Measurements from ENCODE around the gene TMEM202. TPM values are rescaled to one million over a fixed set of nuclear protein-coding genes. Genes with fewer than 3 reads are reported as not detected.

TMEM202 gene, protein sequence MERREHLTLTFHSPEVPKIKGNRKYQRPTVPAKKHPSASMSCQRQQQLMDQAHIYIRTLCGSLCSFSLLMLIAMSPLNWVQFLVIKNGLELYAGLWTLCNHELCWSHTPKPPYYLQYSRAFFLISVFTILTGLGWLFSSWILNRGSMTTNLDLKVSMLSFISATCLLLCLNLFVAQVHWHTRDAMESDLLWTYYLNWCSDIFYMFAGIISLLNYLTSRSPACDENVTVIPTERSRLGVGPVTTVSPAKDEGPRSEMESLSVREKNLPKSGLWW
- total RNA-seq (not detected), polyA plus RNA-seq (not detected)

DNA sequence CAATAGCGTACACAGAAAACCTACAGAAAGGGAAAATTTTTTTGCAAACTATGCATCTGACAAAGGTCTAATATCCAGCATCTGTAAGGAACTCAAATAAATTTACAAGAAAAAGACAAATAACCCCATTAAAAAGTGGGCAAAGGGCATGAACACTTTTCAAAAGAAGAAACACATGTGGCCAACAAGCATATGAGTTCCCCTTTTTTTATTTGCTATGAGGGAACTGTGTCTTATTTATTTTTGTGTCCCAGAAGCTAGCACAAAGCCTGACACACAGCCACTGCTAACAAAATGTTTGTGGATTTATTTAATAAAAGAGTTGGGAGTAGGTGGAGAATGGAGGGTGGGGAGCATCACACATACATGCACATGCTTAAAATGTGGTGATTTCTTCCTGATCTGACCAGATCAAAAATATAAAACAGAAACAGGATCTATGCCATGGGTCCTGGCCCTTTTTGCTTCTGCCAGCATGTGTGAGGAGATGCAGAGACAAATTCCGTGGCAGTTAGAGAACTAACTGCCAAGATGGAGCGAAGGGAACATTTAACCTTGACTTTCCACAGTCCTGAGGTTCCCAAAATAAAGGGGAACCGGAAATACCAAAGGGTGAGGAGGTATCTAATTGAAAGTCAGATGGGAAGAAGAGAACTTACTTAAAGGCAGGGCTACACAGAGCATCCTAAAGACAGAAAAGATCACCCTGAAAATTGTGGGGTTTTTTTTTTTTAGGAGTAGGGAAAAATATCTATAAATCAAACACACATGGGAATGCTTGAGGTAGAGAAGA is at the start of gene TMEM202:
TSS of gene TMEM202 (plus strand) at position 510 of the 793 bp plus-strand sequence. CDS start at position 532, 22 bp downstream.
- ChIA-PET CTCF (ENCODE audit: partially characterized antibody) (no interaction called here), POLR2A (ENCODE audit: partially characterized antibody) (no interaction called here)
- DNase-seq = no peak
- Histone ChIP-seq H3K36me3 (ENCODE audit: insufficient read depth, low read length) (no peaks in the 10 kb centered on the region), H3K27me3 (ENCODE audit: insufficient read depth, low read length) (peaks cover 1% of the 10 kb centered on the region), H3K4me1 (ENCODE audit: insufficient read depth, low read length) (no peaks in the 10 kb centered on the region), H3K9me3 (ENCODE audit: control insufficient read depth in 1 of 2, low read length in 2 of 2) (no peaks in the 10 kb centered on the region), H3K27ac (ENCODE audit: low read depth, low read length) (no peak within 1 kb of the TSS), H3K4me3 (ENCODE audit: low read length in 2 of 2) (no peak within 1 kb of the TSS)
- H3K9me3 Mint-ChIP-seq = peaks cover 0 to 3% (median 0%) of the 10 kb centered on the region in 8 donors
- no peak within 1 kb of the TSS for H3K4me3 Mint-ChIP-seq
- H3K27me3 Mint-ChIP-seq = peaks cover 3 to 17% of the 10 kb centered on the region in 2 donors
- H3K36me3 Mint-ChIP-seq = no peaks in the 10 kb centered on the region
- peak within 1 kb of the TSS in 2 of 7 donors; percentile 12 to 22 for H3K27ac Mint-ChIP-seq
- intact Hi-C loops (cut with micrococcal nuclease) = no loop called here
- no peaks in the 10 kb centered on the region for H3K4me1 Mint-ChIP-seq

DNA sequence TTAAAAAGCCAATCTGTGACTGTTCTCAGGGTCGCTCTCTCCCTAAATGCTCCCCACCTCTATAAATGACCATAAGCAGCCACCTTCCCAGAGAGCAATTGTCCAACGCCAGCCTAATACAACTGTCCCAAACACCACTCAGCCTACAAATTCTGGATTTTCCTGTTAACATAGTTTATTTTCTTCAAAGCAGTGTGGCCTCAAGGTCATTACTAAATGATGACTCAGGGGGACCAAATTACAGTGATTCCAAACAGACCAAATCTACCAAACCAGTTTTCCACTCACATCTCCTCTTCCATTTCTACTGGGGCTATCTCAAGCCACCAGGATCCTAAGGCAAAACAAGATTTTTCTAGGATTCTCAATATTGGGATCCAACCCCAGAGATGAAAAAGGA is 44.8 kb upstream of the TMEM202 start:
- Mint-ChIP-seq H3K4me3 (no peak overlapping the region), H3K27ac (peak overlapping the region in 1 of 7 donors; percentile 43), H3K36me3 (peaks cover 66 to 88% of the 10 kb centered on the region in 2 donors), H3K9me3 (no peaks in the 10 kb centered on the region), H3K4me1 (peaks cover 0 to 10% (median 5%) of the 10 kb centered on the region in 4 donors), H3K27me3 (no peaks in the 10 kb centered on the region)
- Histone ChIP-seq H3K4me1 (ENCODE audit: insufficient read depth, low read length) (peaks cover 3% of the 10 kb centered on the region), H3K27me3 (ENCODE audit: insufficient read depth, low read length) (no peaks in the 10 kb centered on the region), H3K9me3 (ENCODE audit: control insufficient read depth in 1 of 2, low read length in 2 of 2) (no peaks in the 10 kb centered on the region), H3K36me3 (ENCODE audit: insufficient read depth, low read length) (peaks cover 72% of the 10 kb centered on the region), H3K4me3 (ENCODE audit: low read length in 2 of 2) (no peak overlapping the region), H3K27ac (ENCODE audit: low read depth, low read length) (no peak overlapping the region)
- ChIA-PET CTCF (ENCODE audit: partially characterized antibody) (no interaction called here), POLR2A (ENCODE audit: partially characterized antibody) (no interaction called here)
- DNase-seq = no peak
- intact Hi-C loops (cut with micrococcal nuclease) = no loop called here

DNA sequence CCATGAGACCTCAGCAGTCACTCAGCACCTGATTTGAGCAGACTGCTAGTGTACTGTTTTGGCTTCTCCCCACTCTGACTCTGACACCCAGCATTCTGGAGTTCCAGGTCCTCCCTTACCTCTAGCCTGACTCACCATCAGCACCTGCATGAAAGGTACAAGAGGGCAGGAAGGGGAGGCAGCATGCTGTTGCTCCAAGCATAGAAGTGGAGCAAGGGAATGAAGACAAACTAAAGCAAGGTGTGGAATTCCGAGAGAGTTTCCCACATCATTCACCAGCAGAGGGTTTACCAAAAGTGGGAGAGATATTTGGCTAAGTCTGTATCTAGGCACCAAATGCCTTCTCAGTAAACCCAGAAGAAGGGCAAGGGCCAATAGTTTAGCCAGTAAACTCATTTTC is 43.6 kb upstream of the TMEM202 start:
- peaks cover 54 to 79% of the 10 kb centered on the region in 2 donors for H3K36me3 Mint-ChIP-seq

DNA sequence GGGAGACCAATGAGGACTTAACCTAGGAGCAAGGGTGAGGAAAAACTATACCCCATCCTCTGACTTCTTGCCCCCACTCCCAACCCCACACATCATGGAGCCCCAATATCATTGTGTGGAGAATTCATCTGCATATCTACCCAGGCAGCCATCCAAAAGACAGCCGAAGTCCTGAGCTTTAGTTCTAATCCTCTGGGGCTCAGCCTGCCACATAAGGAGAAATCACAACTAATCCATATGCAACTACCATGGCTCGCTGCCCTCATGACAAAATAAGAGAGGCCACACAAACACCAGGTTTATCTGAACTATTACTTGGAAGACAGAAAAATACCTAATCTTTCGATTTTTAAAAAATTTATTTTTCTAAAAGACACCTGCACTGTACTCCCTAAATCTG is 40.0 kb upstream of the TMEM202 start:
- DNase-seq = no peak
- ChIA-PET POLR2A (ENCODE audit: partially characterized antibody) (interaction anchor here (1.6 kb wide), 1 partner anchor 17 kb away, joined by 4 read pairs; the partner anchor contains the start of gene HEXA), CTCF (ENCODE audit: partially characterized antibody) (no interaction called here)
- Mint-ChIP-seq H3K36me3 (peaks cover 35 to 49% of the 10 kb centered on the region in 2 donors), H3K4me1 (peaks cover 8 to 22% (median 14%) of the 10 kb centered on the region in 4 donors), H3K27ac (peak overlapping the region in 2 of 7 donors; percentile 53 to 68), H3K27me3 (no peaks in the 10 kb centered on the region), H3K4me3 (no peak overlapping the region), H3K9me3 (no peaks in the 10 kb centered on the region)
- H3K27ac ChIP-seq (ENCODE audit: low read depth, low read length) = no peak overlapping the region
- intact Hi-C loops (cut with micrococcal nuclease) = no loop called here
- peaks cover 32% of the 10 kb centered on the region for H3K4me1 ChIP-seq (ENCODE audit: insufficient read depth, low read length)
- no peak overlapping the region for H3K4me3 ChIP-seq (ENCODE audit: low read length in 2 of 2)
- H3K27me3 ChIP-seq (ENCODE audit: insufficient read depth, low read length) = no peaks in the 10 kb centered on the region
- no peaks in the 10 kb centered on the region for H3K9me3 ChIP-seq (ENCODE audit: control insufficient read depth in 1 of 2, low read length in 2 of 2)
- peaks cover 35% of the 10 kb centered on the region for H3K36me3 ChIP-seq (ENCODE audit: insufficient read depth, low read length)

More for the DNA sequence above, 43.6 kb upstream of the TMEM202 start:
- Histone ChIP-seq H3K27me3 (ENCODE audit: insufficient read depth, low read length) (no peaks in the 10 kb centered on the region), H3K9me3 (ENCODE audit: control insufficient read depth in 1 of 2, low read length in 2 of 2) (no peaks in the 10 kb centered on the region), H3K36me3 (ENCODE audit: insufficient read depth, low read length) (peaks cover 60% of the 10 kb centered on the region), H3K4me3 (ENCODE audit: low read length in 2 of 2) (no peak overlapping the region), H3K4me1 (ENCODE audit: insufficient read depth, low read length) (peaks cover 15% of the 10 kb centered on the region), H3K27ac (ENCODE audit: low read depth, low read length) (no peak overlapping the region)
- Mint-ChIP-seq H3K4me1 (peaks cover 8 to 22% (median 14%) of the 10 kb centered on the region in 4 donors), H3K4me3 (no peak overlapping the region), H3K9me3 (no peaks in the 10 kb centered on the region), H3K27me3 (no peaks in the 10 kb centered on the region), H3K27ac (no peak overlapping the region)
- ChIA-PET POLR2A (ENCODE audit: partially characterized antibody) (no interaction called here), CTCF (ENCODE audit: partially characterized antibody) (interaction anchor here (1.1 kb wide), 1 partner anchor 245 kb away, joined by 4 read pairs; no protein-coding TSS in a partner anchor)
- intact Hi-C loops (cut with micrococcal nuclease) = no loop called here
- DNase-seq = no peak

DNA sequence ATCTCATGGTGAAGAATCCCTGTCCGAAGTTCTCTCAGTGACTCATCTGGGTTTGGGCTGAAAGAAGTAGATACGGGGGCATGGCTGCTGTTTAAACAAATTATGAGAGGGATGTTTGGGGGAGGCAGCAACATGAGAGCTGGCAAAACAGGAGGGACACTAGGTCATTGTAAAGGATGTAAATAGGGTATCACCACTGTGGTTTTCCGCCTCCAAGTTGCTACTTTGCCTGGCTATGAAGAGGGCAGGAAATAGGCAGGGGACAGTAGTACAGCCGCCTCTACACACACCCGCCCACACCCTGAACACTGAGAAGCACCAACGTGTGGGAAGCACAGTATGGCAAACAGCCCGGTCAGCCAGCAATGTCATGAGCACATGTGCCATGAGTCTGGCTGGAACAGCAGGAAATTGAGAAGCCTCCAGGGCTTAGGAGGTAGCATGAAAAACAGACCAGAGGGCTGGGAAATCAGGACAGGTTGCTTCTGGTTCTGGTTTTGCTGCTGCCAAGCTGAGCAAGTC is 39.4 kb upstream of the TMEM202 start:
- Histone ChIP-seq H3K4me3 (ENCODE audit: low read length in 2 of 2) (no peak overlapping the region), H3K4me1 (ENCODE audit: insufficient read depth, low read length) (peaks cover 32% of the 10 kb centered on the region), H3K27ac (ENCODE audit: low read depth, low read length) (no peak overlapping the region), H3K27me3 (ENCODE audit: insufficient read depth, low read length) (no peaks in the 10 kb centered on the region), H3K36me3 (ENCODE audit: insufficient read depth, low read length) (peaks cover 29% of the 10 kb centered on the region), H3K9me3 (ENCODE audit: control insufficient read depth in 1 of 2, low read length in 2 of 2) (no peaks in the 10 kb centered on the region)
- Mint-ChIP-seq H3K4me1 (peaks cover 10 to 22% (median 14%) of the 10 kb centered on the region in 4 donors), H3K4me3 (peak overlapping the region in 5 of 8 donors; percentile 23 to 60 (median 52)), H3K27ac (peak overlapping the region in 5 of 7 donors; percentile 36 to 71 (median 65)), H3K9me3 (no peaks in the 10 kb centered on the region), H3K36me3 (peaks cover 29 to 45% of the 10 kb centered on the region in 2 donors), H3K27me3 (no peaks in the 10 kb centered on the region)
- intact Hi-C loops (cut with micrococcal nuclease) = no loop called here
- ChIA-PET CTCF (ENCODE audit: partially characterized antibody) (no interaction called here), POLR2A (ENCODE audit: partially characterized antibody) (interaction anchor here (1.6 kb wide), 1 partner anchor 17 kb away, joined by 4 read pairs; the partner anchor contains the start of gene HEXA)
- DNase-seq = no peak

DNA sequence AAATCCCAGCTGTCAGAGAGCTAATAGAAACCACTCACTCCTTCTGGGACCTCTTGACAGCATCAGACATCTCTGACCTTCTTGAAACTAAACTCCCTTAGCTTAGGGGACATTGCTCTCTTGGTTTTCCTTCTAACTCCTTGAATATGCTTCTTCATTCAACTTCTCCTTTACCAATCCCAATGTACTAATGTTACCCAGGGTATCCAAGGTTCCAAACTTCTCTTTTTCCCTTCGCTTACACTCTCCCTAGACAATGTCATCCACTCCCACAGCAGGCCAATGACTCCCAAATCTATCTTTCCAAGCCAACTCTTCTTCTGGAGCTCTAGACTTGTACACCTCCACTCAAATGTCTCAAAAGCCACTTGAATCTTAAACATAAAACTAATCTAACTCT is 36.9 kb upstream of the TMEM202 start:
- no peak overlapping the region for H3K4me3 ChIP-seq (ENCODE audit: low read length in 2 of 2)
- no peaks in the 10 kb centered on the region for H3K27me3 ChIP-seq (ENCODE audit: insufficient read depth, low read length)
- CTCF ChIA-PET (ENCODE audit: partially characterized antibody) = no interaction called here
- H3K4me1 ChIP-seq (ENCODE audit: insufficient read depth, low read length) = peaks cover 41% of the 10 kb centered on the region
- peaks cover 6% of the 10 kb centered on the region for H3K36me3 ChIP-seq (ENCODE audit: insufficient read depth, low read length)
- Mint-ChIP-seq H3K4me1 (peaks cover 19 to 30% (median 24%) of the 10 kb centered on the region in 4 donors), H3K27me3 (no peaks in the 10 kb centered on the region), H3K4me3 (no peak overlapping the region), H3K27ac (no peak overlapping the region), H3K36me3 (peaks cover 18 to 26% of the 10 kb centered on the region in 2 donors), H3K9me3 (peaks cover 0 to 2% (median 0%) of the 10 kb centered on the region in 8 donors)
- intact Hi-C loops (cut with micrococcal nuclease) = no loop called here
- no peaks in the 10 kb centered on the region for H3K9me3 ChIP-seq (ENCODE audit: control insufficient read depth in 1 of 2, low read length in 2 of 2)
- POLR2A ChIA-PET (ENCODE audit: partially characterized antibody) = interaction anchor here (0.9 kb wide), 1 partner anchor 15 kb away, joined by 3 read pairs; the partner anchor contains the start of gene HEXA
- no peak for DNase-seq
- no peak overlapping the region for H3K27ac ChIP-seq (ENCODE audit: low read depth, low read length)

DNA sequence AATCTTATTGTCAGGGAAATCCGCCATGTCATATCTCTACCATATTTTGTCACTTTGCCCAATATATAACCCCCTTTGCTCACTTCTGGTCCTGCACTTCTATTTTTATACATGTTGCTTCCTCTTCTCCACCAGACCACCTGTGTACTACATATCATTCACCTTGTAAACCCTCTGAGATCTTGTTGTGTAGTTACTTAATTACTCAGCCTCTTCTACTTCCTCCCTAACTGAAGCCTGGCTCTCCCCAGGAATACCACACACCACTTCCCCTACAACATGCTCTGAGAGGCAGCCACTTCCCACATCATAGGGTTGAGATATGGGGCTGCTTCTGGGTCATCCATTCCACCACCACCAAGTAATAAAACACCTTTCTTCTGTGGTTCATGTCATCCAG is 32.3 kb upstream of the TMEM202 start:
- H3K4me3 Mint-ChIP-seq = peak overlapping the region in 6 of 8 donors; percentile 0 to 54 (median 12)
- CTCF ChIA-PET (ENCODE audit: partially characterized antibody) = no interaction called here

More for the DNA sequence above, 32.3 kb upstream of the TMEM202 start:
- POLR2A ChIA-PET (ENCODE audit: partially characterized antibody) = interaction anchor here (5.6 kb wide), 1 partner anchor 9 kb away, joined by 28 read pairs; the partner anchor contains the start of gene HEXA
- H3K4me1 ChIP-seq (ENCODE audit: insufficient read depth, low read length) = peaks cover 27% of the 10 kb centered on the region
- DNase-seq = peak; percentile 32 to 68 (median 54)
- no peak overlapping the region for H3K4me3 ChIP-seq (ENCODE audit: low read length in 2 of 2)
- H3K27ac ChIP-seq (ENCODE audit: low read depth, low read length) = no peak overlapping the region
- peak overlapping the region in 4 of 7 donors; percentile 1 to 29 (median 12) for H3K27ac Mint-ChIP-seq
- peaks cover 34 to 39% of the 10 kb centered on the region in 2 donors for H3K36me3 Mint-ChIP-seq
- no peaks in the 10 kb centered on the region for H3K9me3 ChIP-seq (ENCODE audit: control insufficient read depth in 1 of 2, low read length in 2 of 2)
- H3K36me3 ChIP-seq (ENCODE audit: insufficient read depth, low read length) = peaks cover 7% of the 10 kb centered on the region
- no peaks in the 10 kb centered on the region for H3K27me3 Mint-ChIP-seq
- intact Hi-C loops (cut with micrococcal nuclease) = no loop called here
- H3K4me1 Mint-ChIP-seq = peaks cover 29 to 45% (median 33%) of the 10 kb centered on the region in 4 donors
- no peaks in the 10 kb centered on the region for H3K27me3 ChIP-seq (ENCODE audit: insufficient read depth, low read length)
- peaks cover 0 to 2% (median 0%) of the 10 kb centered on the region in 8 donors for H3K9me3 Mint-ChIP-seq
